GM20000 (cell line): Measurements from ENCODE around the gene VTI1A.

Experiments
- DNase-seq: peaks from one replicate; pipeline ENCODE4 v3.0.0; 2012; ENCODE audit warnings: low spot score
- TF ChIP-seq, protein P1 (sequence below): IDR thresholded peaks from 2 replicates; pipeline ENCODE4 v1.5.1; 2012; ENCODE audit warnings: mild to moderate bottlenecking, control low read depth; ENCODE audit errors: extremely low read depth, missing control alignments

Gene VTI1A

DNA sequence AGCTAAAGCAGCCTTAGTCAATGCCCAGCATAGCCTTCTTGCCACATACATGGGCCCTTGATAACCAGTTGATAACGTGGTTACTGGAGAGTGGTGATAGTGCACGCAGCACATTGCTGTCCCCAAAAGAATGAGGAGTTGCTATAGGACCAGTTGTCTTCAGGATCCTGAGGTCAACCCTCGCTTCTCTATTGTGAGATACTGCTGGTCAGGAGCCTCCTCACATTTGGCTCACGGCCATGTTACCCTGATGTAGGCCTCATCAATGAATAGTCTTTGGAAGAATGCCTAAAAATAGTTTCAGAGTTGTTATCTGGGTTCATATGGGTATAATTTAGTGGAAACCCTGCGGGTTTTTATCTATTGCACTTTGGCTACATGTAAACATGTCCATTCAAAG, 230.7 kb downstream of the VTI1A start:
- TF ChIP-seq, protein P1, sequence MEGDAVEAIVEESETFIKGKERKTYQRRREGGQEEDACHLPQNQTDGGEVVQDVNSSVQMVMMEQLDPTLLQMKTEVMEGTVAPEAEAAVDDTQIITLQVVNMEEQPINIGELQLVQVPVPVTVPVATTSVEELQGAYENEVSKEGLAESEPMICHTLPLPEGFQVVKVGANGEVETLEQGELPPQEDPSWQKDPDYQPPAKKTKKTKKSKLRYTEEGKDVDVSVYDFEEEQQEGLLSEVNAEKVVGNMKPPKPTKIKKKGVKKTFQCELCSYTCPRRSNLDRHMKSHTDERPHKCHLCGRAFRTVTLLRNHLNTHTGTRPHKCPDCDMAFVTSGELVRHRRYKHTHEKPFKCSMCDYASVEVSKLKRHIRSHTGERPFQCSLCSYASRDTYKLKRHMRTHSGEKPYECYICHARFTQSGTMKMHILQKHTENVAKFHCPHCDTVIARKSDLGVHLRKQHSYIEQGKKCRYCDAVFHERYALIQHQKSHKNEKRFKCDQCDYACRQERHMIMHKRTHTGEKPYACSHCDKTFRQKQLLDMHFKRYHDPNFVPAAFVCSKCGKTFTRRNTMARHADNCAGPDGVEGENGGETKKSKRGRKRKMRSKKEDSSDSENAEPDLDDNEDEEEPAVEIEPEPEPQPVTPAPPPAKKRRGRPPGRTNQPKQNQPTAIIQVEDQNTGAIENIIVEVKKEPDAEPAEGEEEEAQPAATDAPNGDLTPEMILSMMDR, result no peak
- no peak for DNase-seq

DNA sequence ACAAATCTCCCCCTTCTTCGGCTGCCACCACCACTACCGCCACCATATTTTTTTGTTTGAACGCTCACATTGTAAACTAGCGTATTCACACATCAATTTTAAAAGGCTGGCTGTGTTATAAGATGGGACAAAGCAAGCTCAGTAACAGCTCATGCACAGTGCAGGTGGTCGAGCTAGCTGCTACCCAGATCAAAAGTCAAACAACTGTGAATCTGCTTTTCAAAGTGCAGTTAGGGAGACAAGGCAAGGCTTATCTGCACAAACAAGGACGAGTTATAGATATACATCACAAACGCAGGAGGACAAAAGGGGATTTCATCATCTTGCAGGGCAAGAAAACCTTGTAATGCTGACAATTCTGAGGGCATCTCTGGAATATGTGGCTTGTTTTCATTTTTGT, 231.6 kb downstream of the VTI1A start:
- DNase-seq, result no peak
- TF ChIP-seq, protein P1, result no peak

DNA sequence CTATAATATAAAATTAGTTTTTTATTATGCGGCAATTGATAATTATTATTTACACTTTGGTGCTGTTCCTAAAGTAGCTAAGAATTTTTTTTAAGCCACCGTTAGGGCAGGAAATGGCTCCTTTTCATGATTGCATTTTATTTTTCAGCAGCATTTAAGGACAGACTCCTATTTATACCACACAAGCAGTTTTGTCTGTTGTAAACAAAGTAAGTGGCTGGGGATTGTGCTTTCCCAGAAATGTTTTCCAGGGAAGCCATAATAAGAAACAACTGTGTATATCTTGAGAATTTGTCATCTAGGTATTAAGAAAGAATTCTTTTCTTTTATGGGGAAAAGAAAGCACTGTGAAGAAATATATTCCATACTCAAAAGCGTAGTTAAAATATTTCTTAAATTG, 232.0 kb downstream of the VTI1A start:
- no peak for DNase-seq
- TF ChIP-seq, protein P1, result no peak

DNA sequence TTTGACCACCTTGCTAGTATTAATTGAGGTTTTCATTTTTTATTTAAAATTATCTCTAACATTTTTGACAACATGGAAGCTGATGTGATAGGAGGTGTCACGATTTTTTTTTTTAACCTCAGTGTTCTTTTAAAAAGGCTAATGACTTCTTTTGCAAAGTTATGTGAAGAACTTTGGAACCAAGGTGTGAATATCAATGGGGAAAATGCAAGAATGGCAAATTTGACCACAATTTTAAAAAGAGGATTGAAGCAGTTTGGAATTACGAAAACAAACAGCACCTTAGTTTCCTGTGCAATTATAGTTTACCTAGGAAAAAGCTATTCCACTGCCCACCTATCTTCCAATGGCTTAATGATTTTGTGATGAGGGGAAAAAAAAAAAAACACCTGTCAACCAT, 232.4 kb downstream of the VTI1A start:
- TF ChIP-seq, protein P1, result no peak
- DNase-seq, result no peak

DNA sequence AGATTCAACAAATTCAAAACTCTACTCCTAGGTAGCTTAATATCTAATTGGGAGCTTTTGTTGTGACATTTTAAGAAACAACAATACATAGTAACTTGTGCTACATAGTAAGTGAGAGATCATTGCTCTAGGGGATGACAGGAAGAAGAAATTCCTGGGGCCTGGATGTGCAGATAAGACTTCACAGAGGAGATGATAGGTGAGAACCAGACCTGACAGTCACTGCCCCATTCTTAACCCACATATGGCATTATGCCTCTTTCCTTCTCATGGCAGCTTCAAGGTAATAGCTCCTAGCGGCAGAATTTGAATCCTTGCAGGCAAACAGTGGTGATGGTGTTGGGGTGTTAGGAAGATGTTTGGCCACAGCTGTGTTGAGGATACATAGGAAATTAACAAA, 233.6 kb downstream of the VTI1A start:
- TF ChIP-seq, protein P1, result no peak
- no peak for DNase-seq

DNA sequence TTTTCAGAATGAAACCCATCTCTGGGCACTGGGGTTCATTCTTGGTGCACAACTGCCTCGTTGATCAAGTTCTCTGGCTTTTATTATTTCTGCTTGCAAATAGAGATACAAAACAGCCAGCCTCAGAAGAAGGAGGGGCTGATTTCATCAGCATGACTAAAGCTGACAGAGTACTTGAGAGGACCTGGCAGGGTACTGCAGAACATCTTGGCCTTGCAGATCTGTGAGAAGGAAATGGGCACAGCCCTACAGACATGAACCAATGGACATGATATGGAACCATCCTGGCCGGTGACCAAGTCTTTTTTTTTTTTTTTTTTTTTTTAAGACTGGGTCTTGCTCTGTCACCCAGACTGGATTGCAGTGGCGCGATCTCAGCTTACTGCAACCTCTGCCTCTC, 240.6 kb downstream of the VTI1A start:
- TF ChIP-seq, protein P1, result no peak
- DNase-seq, result no peak

DNA sequence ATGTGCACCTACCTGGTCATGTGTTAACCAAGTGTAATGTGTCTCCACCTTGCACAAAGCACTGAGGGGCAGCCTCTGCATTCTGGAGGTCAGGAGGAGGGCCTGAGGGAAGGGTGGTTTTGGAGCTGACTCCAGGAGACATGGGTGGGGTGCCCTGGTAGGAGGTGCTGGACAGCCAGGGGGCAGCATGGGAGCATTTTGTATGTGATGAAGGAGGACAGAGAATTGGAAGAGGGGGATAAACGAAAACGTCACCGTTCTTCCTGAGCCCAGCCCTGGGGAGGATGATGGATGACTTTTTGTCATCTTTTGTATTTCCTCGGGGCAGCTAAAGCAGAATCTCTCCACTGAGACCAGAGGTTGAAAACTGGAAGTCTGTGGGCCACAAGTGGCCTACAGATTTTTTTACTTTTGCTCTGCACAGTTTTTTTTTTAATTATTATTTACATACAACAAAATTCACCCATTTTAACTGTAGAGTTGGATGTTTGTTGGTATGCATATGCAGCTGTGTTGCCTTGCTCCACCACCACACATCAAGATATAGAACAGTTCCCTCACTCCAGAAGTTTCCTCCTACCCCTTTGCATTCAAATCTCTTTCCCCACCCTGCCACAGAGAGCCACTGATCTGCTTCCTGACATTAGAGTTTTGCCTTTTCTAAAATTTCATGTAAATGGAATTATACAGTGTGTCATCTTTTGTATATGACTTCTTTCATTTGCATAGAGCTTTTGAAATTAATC, 242.5 kb downstream of the VTI1A start:
- no peak for DNase-seq
- TF ChIP-seq, protein P1, result peak; percentile 15
